HepG2 (cell line): Measurements from ENCODE around the gene DPEP1.

ENCODE experiments used
- BRCA1 ChIP-seq: sonication (generic); formaldehyde crosslinking; IDR thresholded peaks from 2 replicates; pipeline ENCODE4 v1.4.0; 2020; ENCODE audit warnings: missing genetic modification reagents
- POLR2AphosphoS5 ChIP-seq: IDR thresholded peaks from 2 replicates; pipeline ENCODE4 v1.6.1; 2012; ENCODE audit warnings: low read depth, low read length
- TF ChIP-seq, protein P1 (sequence below): sonication (generic); formaldehyde crosslinking; IDR thresholded peaks from 2 replicates; pipeline ENCODE4 v1.5.0; 2020; ENCODE audit warnings: mild to moderate bottlenecking, missing genetic modification reagents, moderate library complexity

DNA sequence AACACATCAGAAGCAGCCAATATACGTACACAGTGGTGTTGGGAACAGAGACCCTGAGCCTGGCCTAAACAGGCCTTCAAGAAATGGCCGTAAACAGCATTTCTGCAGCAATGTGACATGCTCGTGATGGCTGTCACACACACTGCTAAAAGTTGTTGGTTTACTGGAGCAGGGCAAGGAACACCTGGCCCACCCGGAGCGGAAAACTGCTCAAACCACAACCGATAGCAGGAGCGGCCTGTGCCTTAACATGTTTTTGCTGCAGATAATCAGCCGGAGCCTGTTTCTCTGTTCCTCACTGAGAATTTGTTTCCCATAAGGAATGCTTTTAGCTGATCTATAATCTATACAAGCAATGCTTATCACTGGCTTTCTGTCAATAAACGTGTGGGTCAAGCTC, 6.0 kb upstream of the DPEP1 start:
- TF ChIP-seq BRCA1 (CRISPR knock-in tag) (no peak), POLR2AphosphoS5 (no peak)
- TF ChIP-seq, protein P1, sequence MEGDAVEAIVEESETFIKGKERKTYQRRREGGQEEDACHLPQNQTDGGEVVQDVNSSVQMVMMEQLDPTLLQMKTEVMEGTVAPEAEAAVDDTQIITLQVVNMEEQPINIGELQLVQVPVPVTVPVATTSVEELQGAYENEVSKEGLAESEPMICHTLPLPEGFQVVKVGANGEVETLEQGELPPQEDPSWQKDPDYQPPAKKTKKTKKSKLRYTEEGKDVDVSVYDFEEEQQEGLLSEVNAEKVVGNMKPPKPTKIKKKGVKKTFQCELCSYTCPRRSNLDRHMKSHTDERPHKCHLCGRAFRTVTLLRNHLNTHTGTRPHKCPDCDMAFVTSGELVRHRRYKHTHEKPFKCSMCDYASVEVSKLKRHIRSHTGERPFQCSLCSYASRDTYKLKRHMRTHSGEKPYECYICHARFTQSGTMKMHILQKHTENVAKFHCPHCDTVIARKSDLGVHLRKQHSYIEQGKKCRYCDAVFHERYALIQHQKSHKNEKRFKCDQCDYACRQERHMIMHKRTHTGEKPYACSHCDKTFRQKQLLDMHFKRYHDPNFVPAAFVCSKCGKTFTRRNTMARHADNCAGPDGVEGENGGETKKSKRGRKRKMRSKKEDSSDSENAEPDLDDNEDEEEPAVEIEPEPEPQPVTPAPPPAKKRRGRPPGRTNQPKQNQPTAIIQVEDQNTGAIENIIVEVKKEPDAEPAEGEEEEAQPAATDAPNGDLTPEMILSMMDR (CRISPR knock-in tag), result no peak
